Neural crest cell (in vitro differentiated cells): ENCODE measurements around the gene PTCD1. TPM values are rescaled to one million over a fixed set of nuclear protein-coding genes. Genes with fewer than 3 reads are reported as not detected.

Experiments used
- DNase-seq: peaks from one replicate; pipeline ENCODE4 v3.0.0; 2021; ENCODE audit warnings: low read depth, mixed read lengths, low spot score
- H3K27ac Mint-ChIP-seq: one replicate; pipeline ENCODE4 v1.8.0; 2021; ENCODE audit warnings: mild to moderate bottlenecking, mixed read lengths; ENCODE audit not compliant: unreplicated experiment
- H3K27me3 Mint-ChIP-seq: 2 replicates; pipeline ENCODE4 v1.8.0; 2021; ENCODE audit warnings: low read depth, mild to moderate bottlenecking, mixed read lengths
- H3K36me3 Mint-ChIP-seq: 2 replicates; pipeline ENCODE4 v1.8.0; 2021; ENCODE audit warnings: low read depth, mild to moderate bottlenecking, mixed read lengths
- H3K4me1 Mint-ChIP-seq: 2 replicates; pipeline ENCODE4 v1.8.0; 2021; ENCODE audit warnings: mixed read lengths
- H3K4me3 Mint-ChIP-seq: one replicate; pipeline ENCODE4 v1.8.0; 2021; ENCODE audit warnings: mild to moderate bottlenecking, mixed read lengths
- H3K9me3 Mint-ChIP-seq: 2 replicates; pipeline ENCODE4 v1.8.0; 2021; ENCODE audit warnings: mixed read lengths
- total RNA-seq: library from RNA; stranded (reverse); gene quantifications from 2 replicates; pipeline ENCODE4 v1.2.1, GENCODE V29; 2021
- TF ChIP-seq, protein P1 (sequence below): fragments of 200-600 bp; sonication (generic); conservative IDR thresholded peaks from 2 replicates; pipeline ENCODE4 v1.5.0; 2021; ENCODE audit warnings: antibody characterized with exemption, mild to moderate bottlenecking

Gene PTCD1
- total RNA-seq, 1 donor from 2014 or later = 11.1 TPM

DNA sequence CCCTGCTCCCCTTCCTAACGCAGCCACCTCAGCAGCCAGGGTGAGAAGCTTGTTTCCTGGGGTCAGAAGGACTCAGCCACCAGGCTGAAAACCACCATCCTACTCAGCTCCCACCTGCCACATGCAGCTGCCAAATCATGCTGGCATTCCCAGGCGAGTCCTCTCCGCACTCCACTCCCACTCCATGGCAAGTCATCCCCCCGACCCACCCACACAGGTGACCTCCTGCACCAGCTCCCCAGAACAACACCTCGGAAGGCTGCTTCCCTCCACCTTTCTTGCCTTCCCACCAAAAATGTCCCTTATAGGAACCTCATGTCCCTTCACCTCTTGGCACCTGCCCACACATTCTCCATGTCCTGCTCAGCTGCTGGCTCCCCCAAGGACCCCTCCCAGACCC, 34.8 kb downstream of the PTCD1 start:
- H3K36me3 Mint-ChIP-seq = peaks cover 18% of the 10 kb centered on the region

DNA sequence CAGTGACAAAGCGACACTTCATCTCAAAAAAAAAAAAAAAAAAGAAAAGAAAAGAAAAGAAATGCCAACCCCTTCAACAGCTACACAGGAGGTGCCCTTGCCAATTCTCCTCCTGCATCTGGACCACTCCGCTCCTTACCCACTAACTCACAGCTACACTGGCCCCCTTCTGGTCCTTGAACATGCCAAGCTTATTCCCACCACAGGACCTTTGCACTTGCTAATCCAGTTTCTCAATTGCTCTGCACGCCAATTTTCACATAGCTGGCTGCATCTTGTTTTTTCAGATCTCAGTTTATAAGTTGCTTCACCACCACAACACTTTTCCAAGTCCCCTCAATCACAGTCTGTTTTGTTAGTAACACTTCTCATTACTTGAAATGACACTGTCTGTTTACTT, 35.7 kb downstream of the PTCD1 start:
- Mint-ChIP-seq H3K9me3 (no peaks in the 10 kb centered on the region), H3K27ac (no peak overlapping the region), H3K27me3 (no peaks in the 10 kb centered on the region), H3K4me3 (peak overlapping the region; percentile 5), H3K36me3 (peaks cover 20% of the 10 kb centered on the region), H3K4me1 (peaks cover 16% of the 10 kb centered on the region)
- TF ChIP-seq, protein P1, sequence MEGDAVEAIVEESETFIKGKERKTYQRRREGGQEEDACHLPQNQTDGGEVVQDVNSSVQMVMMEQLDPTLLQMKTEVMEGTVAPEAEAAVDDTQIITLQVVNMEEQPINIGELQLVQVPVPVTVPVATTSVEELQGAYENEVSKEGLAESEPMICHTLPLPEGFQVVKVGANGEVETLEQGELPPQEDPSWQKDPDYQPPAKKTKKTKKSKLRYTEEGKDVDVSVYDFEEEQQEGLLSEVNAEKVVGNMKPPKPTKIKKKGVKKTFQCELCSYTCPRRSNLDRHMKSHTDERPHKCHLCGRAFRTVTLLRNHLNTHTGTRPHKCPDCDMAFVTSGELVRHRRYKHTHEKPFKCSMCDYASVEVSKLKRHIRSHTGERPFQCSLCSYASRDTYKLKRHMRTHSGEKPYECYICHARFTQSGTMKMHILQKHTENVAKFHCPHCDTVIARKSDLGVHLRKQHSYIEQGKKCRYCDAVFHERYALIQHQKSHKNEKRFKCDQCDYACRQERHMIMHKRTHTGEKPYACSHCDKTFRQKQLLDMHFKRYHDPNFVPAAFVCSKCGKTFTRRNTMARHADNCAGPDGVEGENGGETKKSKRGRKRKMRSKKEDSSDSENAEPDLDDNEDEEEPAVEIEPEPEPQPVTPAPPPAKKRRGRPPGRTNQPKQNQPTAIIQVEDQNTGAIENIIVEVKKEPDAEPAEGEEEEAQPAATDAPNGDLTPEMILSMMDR = no peak
- no peak for DNase-seq

More for the DNA sequence above, 34.8 kb downstream of the PTCD1 start:
- Mint-ChIP-seq H3K4me3 (peak overlapping the region; percentile 73), H3K27ac (no peak overlapping the region), H3K4me1 (peaks cover 17% of the 10 kb centered on the region), H3K9me3 (no peaks in the 10 kb centered on the region), H3K27me3 (no peaks in the 10 kb centered on the region)
- TF ChIP-seq, protein P1 = no peak
- DNase-seq = no peak

DNA sequence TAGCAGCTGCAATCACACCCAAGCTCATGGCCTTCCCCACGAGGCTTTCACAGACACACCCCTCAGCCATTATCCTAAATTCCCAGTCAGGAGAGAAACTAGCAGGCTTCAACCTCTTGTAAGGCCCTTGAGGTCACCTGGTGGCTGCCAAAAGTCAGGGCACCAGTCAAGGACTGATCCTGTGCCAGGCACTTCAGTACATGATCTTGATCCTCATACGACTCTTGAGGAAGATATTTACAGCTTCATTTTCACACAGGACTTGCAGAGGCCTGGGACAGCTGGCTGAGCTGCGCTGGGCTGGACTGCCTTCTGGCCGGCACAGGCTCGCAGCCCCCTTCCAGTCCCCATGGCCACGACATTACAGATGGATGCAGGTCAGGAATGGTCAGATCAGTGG, 39.0 kb downstream of the PTCD1 start:
- Mint-ChIP-seq H3K27ac (no peak overlapping the region), H3K27me3 (no peaks in the 10 kb centered on the region), H3K4me3 (no peak overlapping the region), H3K9me3 (no peaks in the 10 kb centered on the region), H3K36me3 (peaks cover 20% of the 10 kb centered on the region), H3K4me1 (peaks cover 4% of the 10 kb centered on the region)
- TF ChIP-seq, protein P1 = no peak
- no peak for DNase-seq

DNA sequence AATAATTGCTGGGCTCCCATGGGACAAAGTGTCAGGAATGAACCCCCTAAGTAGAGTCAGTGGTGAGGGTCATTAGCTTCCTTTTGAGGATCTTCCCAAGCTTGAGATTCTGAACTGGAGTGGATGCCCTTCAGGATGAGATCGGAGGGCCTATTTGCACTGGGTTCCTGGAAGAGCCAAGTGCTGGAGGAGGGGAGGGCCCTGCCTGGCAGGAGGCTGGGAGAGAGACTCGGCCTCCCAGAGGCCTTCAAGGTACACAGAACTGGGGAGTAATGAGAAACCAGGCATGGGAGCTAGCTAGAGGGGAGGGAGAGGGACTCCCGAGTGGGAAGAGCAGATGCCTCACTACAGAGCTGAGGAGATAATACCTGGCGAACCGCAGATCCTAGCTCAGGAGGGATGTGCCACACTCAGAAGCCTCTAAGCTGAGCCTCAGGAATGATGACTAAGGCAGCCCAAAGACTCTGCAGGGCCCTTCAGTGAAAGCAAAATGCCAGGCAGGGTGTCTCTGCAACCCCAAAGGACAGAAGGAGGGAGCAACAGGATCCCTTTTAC, 39.6 kb downstream of the PTCD1 start:
- peak overlapping the region; percentile 4 for H3K4me3 Mint-ChIP-seq
- peak overlapping the region; percentile 84 for H3K27ac Mint-ChIP-seq
- H3K4me1 Mint-ChIP-seq = peaks cover 4% of the 10 kb centered on the region
- peaks cover 16% of the 10 kb centered on the region for H3K36me3 Mint-ChIP-seq
- no peaks in the 10 kb centered on the region for H3K9me3 Mint-ChIP-seq
- DNase-seq = no peak
- no peaks in the 10 kb centered on the region for H3K27me3 Mint-ChIP-seq
- TF ChIP-seq, protein P1 = no peak

DNA sequence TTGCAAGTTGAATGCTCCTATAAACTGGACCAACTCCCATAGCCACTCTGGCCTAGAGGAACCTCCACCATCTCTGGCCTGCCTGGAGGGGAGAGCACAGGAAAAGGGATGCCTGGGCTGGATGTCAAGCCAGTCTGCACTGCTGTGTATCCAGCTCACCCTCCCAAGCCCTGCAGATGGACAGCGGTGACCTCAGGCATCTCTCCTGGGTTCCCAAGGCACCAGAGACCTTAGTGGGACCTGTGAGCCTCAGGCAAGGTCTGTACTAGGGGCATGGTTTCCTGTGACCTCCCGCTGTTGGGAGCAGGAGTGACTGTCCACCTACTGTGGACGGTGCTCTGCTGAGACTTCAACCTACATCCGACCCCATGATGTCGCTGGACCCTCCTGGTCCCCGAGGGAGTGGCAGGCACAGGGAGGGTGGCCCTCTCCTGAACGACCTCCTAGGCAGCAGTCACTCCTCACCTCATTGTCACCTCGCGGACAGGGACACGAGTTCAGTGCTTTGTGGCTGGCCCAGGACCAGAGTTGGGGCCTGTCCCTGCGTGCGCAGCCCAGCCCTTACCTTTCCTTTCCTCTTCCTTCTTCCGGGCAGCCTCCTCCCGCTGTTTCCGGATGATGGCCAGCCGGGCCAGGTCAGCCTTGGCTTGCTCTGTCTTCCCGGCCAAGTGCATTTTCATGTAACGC, 41.2 kb downstream of the PTCD1 start:
- peak overlapping the region; percentile 71 for H3K4me3 Mint-ChIP-seq
- H3K9me3 Mint-ChIP-seq = no peaks in the 10 kb centered on the region
- H3K4me1 Mint-ChIP-seq = peaks cover 17% of the 10 kb centered on the region
- peaks cover 10% of the 10 kb centered on the region for H3K36me3 Mint-ChIP-seq
- no peak overlapping the region for H3K27ac Mint-ChIP-seq
- DNase-seq = no peak
- peaks cover 6% of the 10 kb centered on the region for H3K27me3 Mint-ChIP-seq
- TF ChIP-seq, protein P1 = no peak
